ENCODE data around the gene GRIK4. TPM values are rescaled to one million over a fixed set of nuclear protein-coding genes. Genes with fewer than 3 reads are reported as not detected.

The GRIK4 gene
- total RNA-seq, 2 experiments from 2014 or later: not detected

DNA sequence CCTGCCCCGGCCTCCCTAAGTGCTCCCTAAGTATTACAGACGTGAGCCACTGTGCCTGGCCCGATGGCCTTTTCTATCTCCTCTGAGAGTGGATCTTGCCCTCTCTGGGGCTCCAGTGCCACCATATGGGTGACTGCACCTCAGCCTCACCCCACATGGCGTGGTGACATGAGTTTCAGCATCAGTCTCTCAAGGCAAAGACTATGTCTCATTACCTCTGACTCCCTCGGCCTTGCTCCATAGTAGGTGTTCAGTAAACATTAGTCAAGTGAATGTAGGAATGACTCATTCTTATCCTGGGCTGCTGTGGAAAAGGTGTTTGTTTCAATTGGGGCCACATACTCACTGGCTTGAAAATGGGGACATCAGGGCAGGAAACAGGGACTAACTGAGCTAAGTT, 168.8 kb downstream of the GRIK4 start:
- DNase-seq (no peak), ATAC-seq (peak; percentile 51)
- H3K9me3 Mint-ChIP-seq (ENCODE audit: low read depth): no peaks in the 10 kb centered on the region
- H3K4me3 Mint-ChIP-seq: no peak overlapping the region
- H3K27me3 Mint-ChIP-seq: peaks cover 32% of the 10 kb centered on the region
- CTCF ChIA-PET: no interaction called here
- H3K27ac Mint-ChIP-seq: no peak overlapping the region
- POLR2A ChIA-PET: no interaction called here
- H3K36me3 Mint-ChIP-seq (ENCODE audit: low read depth): no peaks in the 10 kb centered on the region
- no peaks in the 10 kb centered on the region for H3K4me1 Mint-ChIP-seq
- intact Hi-C loops (cut with DNase I, micrococcal nuclease): loop anchor here (10.0 kb wide), 2 partner anchors 346 to 514 kb away; partner anchors contain the start of gene ARHGEF12 (in 1 of the 2)

- ATAC-seq (no peak), DNase-seq (no peak)
- H3K27ac Mint-ChIP-seq: no peak overlapping the region
- no peaks in the 10 kb centered on the region for H3K9me3 Mint-ChIP-seq (ENCODE audit: low read depth)
- H3K27me3 Mint-ChIP-seq: peaks cover 34% of the 10 kb centered on the region
- H3K4me1 Mint-ChIP-seq: no peaks in the 10 kb centered on the region
- H3K36me3 Mint-ChIP-seq (ENCODE audit: low read depth): no peaks in the 10 kb centered on the region
- no peak overlapping the region for H3K4me3 Mint-ChIP-seq
- ChIA-PET CTCF (interaction anchor here (0.5 to 0.7 kb wide), 4 partner anchors 16 to 257 kb away, joined by 3 to 6 read pairs (median 3); no protein-coding TSS in a partner anchor), POLR2A (no interaction called here)
- intact Hi-C loops (cut with DNase I, micrococcal nuclease): loop anchor here (10.0 kb wide), 2 partner anchors 347 to 513 kb away; partner anchors contain the start of gene ARHGEF12 (in 1 of the 2)
These were observed 170.1 kb downstream of the GRIK4 start for GRCh38 chr11:120681434-120682331.

GRCh38 chr11:120682332-120682649, 170.7 kb downstream of the GRIK4 start:
- Mint-ChIP-seq H3K27ac (no peak overlapping the region), H3K4me1 (no peaks in the 10 kb centered on the region), H3K27me3 (peaks cover 30% of the 10 kb centered on the region), H3K4me3 (no peak overlapping the region), H3K9me3 (ENCODE audit: low read depth) (no peaks in the 10 kb centered on the region), H3K36me3 (ENCODE audit: low read depth) (no peaks in the 10 kb centered on the region)
- ChIA-PET POLR2A (no interaction called here), CTCF (interaction anchor here (0.5 to 0.7 kb wide), 2 partner anchors 15 to 258 kb away, joined by 3 to 6 read pairs; no protein-coding TSS in a partner anchor)
- no peak for ATAC-seq
- intact Hi-C loops (cut with DNase I, micrococcal nuclease): loop anchor here (10.0 kb wide), 2 partner anchors 347 to 513 kb away; partner anchors contain the start of gene ARHGEF12 (in 1 of the 2)
- no peak for DNase-seq

- H3K9me3 Mint-ChIP-seq (ENCODE audit: low read depth): no peaks in the 10 kb centered on the region
- H3K27me3 Mint-ChIP-seq: peaks cover 29% of the 10 kb centered on the region
- no peaks in the 10 kb centered on the region for H3K4me1 Mint-ChIP-seq
- H3K36me3 Mint-ChIP-seq (ENCODE audit: low read depth): no peaks in the 10 kb centered on the region
- ATAC-seq (no peak), DNase-seq (no peak)
- no peak overlapping the region for H3K4me3 Mint-ChIP-seq
- POLR2A ChIA-PET: no interaction called here
- CTCF ChIA-PET: interaction anchor here (2.5 kb wide), 1 partner anchor 14 kb away, joined by 12 read pairs; no protein-coding TSS in a partner anchor
- no peak overlapping the region for H3K27ac Mint-ChIP-seq
- intact Hi-C loops (cut with DNase I, micrococcal nuclease): loop anchor here (10.0 kb wide), 2 partner anchors 348 to 512 kb away; partner anchors contain the start of gene ARHGEF12 (in 1 of the 2)
These were observed 171.3 kb downstream of the GRIK4 start for GRCh38 chr11:120682866-120683265.

DNA sequence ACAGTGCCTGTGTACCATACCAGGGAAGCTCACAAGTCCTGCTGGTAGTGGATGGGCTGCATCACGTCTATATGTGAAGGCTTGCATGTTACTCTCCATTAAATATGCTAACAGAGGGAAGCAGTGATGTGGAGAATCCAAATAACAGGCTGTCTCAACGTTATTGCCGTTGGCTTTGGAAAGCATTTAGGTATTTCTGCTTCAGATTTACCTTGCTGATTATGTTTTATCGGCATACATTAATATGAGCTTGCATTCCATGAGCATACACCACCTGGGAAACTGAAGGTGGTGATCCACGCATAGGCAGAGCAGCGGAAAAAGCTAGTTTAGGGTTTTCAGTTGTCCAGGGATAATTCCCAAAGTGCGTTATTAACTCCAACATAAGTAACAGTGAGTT, 175.0 kb downstream of the GRIK4 start:
- ATAC-seq: no peak
- ChIA-PET POLR2A (no interaction called here), CTCF (interaction anchor here (0.7 to 2.9 kb wide), 3 partner anchors 10 to 178 kb away, joined by 3 to 15 read pairs (median 9); no protein-coding TSS in a partner anchor)
- no peaks in the 10 kb centered on the region for H3K4me1 Mint-ChIP-seq
- no peak overlapping the region for H3K27ac Mint-ChIP-seq
- no peak for DNase-seq
- H3K4me3 Mint-ChIP-seq: no peak overlapping the region
- intact Hi-C loops (cut with DNase I, micrococcal nuclease): loop anchor here (10.0 kb wide), 2 partner anchors 352 to 508 kb away; partner anchors contain the start of gene ARHGEF12 (in 1 of the 2)
- H3K9me3 Mint-ChIP-seq (ENCODE audit: low read depth): no peaks in the 10 kb centered on the region
- peaks cover 43% of the 10 kb centered on the region for H3K27me3 Mint-ChIP-seq
- no peaks in the 10 kb centered on the region for H3K36me3 Mint-ChIP-seq (ENCODE audit: low read depth)

DNA sequence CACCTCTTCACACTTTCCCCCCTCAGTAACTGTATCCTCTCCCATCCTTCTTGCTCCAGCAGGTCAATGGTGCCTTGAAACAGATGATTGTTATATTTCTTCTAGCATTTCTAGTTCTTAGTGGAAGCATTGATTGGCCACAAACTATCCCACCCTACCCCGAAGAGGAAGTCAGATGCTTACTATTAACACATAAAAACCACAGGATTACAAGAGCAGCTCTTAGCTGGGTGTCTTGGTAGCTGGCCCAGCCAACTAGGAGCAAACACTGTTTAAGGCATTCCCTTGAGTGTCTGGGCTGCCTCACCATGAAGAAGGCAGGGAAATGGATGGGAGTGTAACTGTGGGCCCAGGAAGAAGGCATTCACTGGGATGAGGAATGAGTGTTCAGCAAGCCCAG, 176.6 kb downstream of the GRIK4 start:
- Mint-ChIP-seq H3K27ac (no peak overlapping the region), H3K36me3 (ENCODE audit: low read depth) (no peaks in the 10 kb centered on the region), H3K4me1 (no peaks in the 10 kb centered on the region), H3K27me3 (peaks cover 41% of the 10 kb centered on the region), H3K4me3 (no peak overlapping the region), H3K9me3 (ENCODE audit: low read depth) (no peaks in the 10 kb centered on the region)
- intact Hi-C loops (cut with DNase I, micrococcal nuclease): loop anchor here (10.0 kb wide), 2 partner anchors 353 to 507 kb away; partner anchors contain the start of gene ARHGEF12 (in 1 of the 2)
- ChIA-PET CTCF (no interaction called here), POLR2A (no interaction called here)
- no peak for DNase-seq
- no peak for ATAC-seq

DNA sequence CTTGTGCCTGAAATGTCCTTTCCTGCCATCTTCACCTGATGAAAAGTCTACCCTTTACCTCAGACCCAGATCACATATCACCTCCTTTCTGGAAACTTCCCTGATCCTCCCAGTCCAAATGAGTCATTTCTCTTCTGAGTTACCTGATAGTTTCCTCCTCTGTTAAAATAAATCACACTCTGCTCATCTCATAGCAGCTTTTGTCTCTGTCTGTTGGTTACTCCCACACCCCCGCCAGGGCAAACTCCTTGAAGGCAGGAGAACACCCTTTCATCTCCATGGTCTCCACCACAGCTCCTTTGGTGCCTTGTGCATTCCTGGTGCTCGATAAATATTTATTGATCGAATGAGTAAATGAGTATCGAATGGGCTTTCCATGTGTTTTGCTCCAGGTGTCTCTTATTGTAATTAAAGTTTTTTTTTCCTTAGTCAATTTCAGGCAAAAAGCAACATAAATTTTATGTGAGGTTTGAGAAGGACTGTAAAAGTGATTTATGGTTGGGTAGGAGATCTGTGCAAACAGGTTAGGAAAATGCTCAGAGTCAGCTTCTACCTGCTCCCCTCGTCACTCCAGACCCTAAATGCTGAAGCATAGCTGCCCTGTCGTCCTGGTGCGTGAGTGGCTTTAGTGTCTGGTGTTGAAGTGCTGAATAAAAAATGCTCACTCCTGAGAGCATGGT, 178.2 kb downstream of the GRIK4 start:
- POLR2A ChIA-PET: no interaction called here
- no peak for DNase-seq

GRCh38 chr11:120690406-120690805, 178.9 kb downstream of the GRIK4 start:
- Mint-ChIP-seq H3K4me3 (no peak overlapping the region), H3K36me3 (ENCODE audit: low read depth) (no peaks in the 10 kb centered on the region), H3K9me3 (ENCODE audit: low read depth) (no peaks in the 10 kb centered on the region), H3K4me1 (no peaks in the 10 kb centered on the region), H3K27me3 (peaks cover 30% of the 10 kb centered on the region), H3K27ac (no peak overlapping the region)
- DNase-seq (no peak), ATAC-seq (no peak)
- CTCF ChIA-PET: no interaction called here
- intact Hi-C loops (cut with DNase I, micrococcal nuclease): no loop called here
- POLR2A ChIA-PET: no interaction called here

More for the DNA sequence above, 178.2 kb downstream of the GRIK4 start:
- Mint-ChIP-seq H3K4me3 (no peak overlapping the region), H3K27ac (no peak overlapping the region), H3K9me3 (ENCODE audit: low read depth) (no peaks in the 10 kb centered on the region), H3K36me3 (ENCODE audit: low read depth) (no peaks in the 10 kb centered on the region), H3K4me1 (no peaks in the 10 kb centered on the region), H3K27me3 (peaks cover 33% of the 10 kb centered on the region)
- intact Hi-C loops (cut with DNase I, micrococcal nuclease): loop anchor here (10.0 kb wide), 2 partner anchors 355 to 505 kb away; partner anchors contain the start of gene ARHGEF12 (in 1 of the 2)
- ATAC-seq: no peak
- CTCF ChIA-PET: no interaction called here

DNA sequence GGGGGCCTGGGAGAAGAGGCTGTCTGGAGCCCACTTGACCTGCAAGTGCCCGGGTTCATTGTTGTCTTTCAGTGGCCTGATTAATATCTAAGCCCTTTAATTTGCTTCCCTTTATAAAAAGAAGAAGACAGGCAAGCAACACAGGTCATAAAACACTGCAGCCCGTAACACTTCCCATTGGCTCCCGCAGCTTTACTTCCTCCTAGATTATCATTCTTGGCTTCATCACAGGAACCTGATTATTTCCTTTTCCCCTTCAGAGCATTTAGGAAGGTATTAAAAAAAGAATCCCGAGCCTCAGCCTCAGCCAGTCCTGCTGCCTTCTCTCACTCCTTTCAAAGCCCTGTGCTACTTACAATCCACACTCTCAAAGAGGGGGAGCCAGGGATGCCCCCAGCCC, 183.2 kb downstream of the GRIK4 start:
- peaks cover 16% of the 10 kb centered on the region for H3K27me3 Mint-ChIP-seq
- H3K4me1 Mint-ChIP-seq: no peaks in the 10 kb centered on the region
- ATAC-seq (no peak), DNase-seq (no peak)
- no peaks in the 10 kb centered on the region for H3K36me3 Mint-ChIP-seq (ENCODE audit: low read depth)
- H3K27ac Mint-ChIP-seq: no peak overlapping the region
- H3K4me3 Mint-ChIP-seq: no peak overlapping the region
- intact Hi-C loops (cut with DNase I, micrococcal nuclease): no loop called here
- ChIA-PET POLR2A (no interaction called here), CTCF (no interaction called here)
- H3K9me3 Mint-ChIP-seq (ENCODE audit: low read depth): no peaks in the 10 kb centered on the region

- no peak for ATAC-seq
- Mint-ChIP-seq H3K27ac (no peak overlapping the region), H3K36me3 (ENCODE audit: low read depth) (no peaks in the 10 kb centered on the region), H3K27me3 (peaks cover 14% of the 10 kb centered on the region), H3K4me3 (no peak overlapping the region), H3K4me1 (no peaks in the 10 kb centered on the region), H3K9me3 (ENCODE audit: low read depth) (no peaks in the 10 kb centered on the region)
- CTCF ChIA-PET: interaction anchor here (2.3 kb wide), 1 partner anchor 11 kb away, joined by 12 read pairs; no protein-coding TSS in a partner anchor
- intact Hi-C loops (cut with DNase I, micrococcal nuclease): no loop called here
- POLR2A ChIA-PET: no interaction called here
- DNase-seq: no peak
These were observed 183.9 kb downstream of the GRIK4 start for GRCh38 chr11:120695426-120695825.

GRCh38 chr11:120695939-120696338, 184.4 kb downstream of the GRIK4 start:
- Mint-ChIP-seq H3K9me3 (ENCODE audit: low read depth) (no peaks in the 10 kb centered on the region), H3K36me3 (ENCODE audit: low read depth) (no peaks in the 10 kb centered on the region), H3K27ac (no peak overlapping the region), H3K4me1 (no peaks in the 10 kb centered on the region), H3K27me3 (peaks cover 11% of the 10 kb centered on the region), H3K4me3 (no peak overlapping the region)
- intact Hi-C loops (cut with DNase I, micrococcal nuclease): no loop called here
- POLR2A ChIA-PET: interaction anchor here (0.6 kb wide), 1 partner anchor 267 kb away, joined by 6 read pairs; no protein-coding TSS in a partner anchor
- CTCF ChIA-PET: interaction anchor here (2.3 kb wide), 1 partner anchor 12 kb away, joined by 12 read pairs; no protein-coding TSS in a partner anchor
- DNase-seq (no peak), ATAC-seq (no peak)

All from activated CD4-positive, alpha-beta T cell treated with anti-CD3 and anti-CD28 coated beads for 36 hours (primary cell).